ENCODE data around the gene SF3B2.
"Not testable (repeated sequence)": the region's sequence is repeated elsewhere in the genome, so short reads cannot be mapped to it uniquely, and the experiment has no call there.

The SF3B2 gene

GRCh38 chr11:66112041-66112491 lies 59.9 kb downstream of the SF3B2 start:
- DNase-seq: no peak

DNA sequence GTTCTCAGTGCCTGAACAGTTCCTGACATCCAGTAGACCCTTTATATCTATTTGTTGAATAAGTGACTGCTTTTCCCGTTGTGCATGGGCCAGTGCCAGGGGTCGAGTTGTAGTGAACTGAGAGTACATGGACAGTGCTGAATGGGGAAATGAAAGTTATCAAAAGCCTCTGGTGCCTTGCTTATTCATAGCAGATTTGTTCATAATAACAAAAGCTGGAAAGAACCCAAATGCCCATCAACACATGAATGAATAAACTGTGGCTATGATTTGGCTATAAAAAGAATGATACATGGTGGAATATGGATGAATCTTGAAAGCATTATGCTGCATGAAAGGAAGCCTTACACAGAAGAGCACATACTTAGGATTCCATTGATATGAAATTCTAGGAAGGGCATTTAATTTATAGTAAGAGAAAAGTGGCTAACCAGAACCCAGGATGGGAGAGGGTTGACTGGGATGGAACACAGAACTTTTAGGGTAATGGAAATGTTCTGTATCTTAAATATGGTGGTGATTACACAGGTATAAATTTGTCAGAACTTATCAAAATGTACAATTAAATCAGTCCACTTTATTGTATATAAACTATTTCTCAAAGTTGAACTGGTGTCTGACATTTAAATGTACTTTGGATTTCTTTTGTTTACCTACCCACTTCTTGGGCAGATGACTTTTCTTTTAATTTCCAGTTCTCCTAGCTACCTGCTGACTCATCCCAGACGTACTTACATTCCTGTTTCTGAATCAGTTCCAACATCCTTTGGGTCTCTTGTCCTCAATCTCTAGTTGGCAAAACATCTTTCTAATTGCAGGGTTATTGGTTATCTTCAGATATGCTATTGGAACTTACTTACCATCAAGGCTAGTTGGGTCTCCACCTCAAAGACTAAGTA lies 60.7 kb downstream of the SF3B2 start:
- no peak for DNase-seq

- DNase-seq: not testable (repeated sequence)
Measured at GRCh38 chr11:66114957-66115356, 62.8 kb downstream of the SF3B2 start.

- DNase-seq: no peak
Measured at GRCh38 chr11:66115638-66116301, 63.6 kb downstream of the SF3B2 start.

- no peak for DNase-seq
Measured at GRCh38 chr11:66116576-66117361, 64.6 kb downstream of the SF3B2 start.

DNA sequence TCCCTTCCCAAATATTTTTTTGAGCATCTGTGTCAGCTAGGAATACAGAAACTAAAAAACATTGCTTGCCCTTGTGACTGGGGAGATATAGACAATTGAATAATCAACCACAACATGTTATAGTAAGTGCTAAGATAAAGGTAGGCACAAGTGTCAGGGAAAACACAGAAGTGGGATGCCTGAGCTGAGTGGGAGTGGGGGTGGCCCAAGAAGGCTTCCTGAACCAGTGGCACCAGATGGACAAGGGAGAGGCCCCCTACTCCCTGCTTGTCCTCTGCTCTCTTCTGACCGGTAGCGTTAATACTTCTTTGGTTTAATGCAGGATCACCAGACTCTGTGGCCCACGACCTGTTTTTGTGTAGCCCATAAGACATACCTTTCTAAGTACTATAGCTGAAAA lies 66.7 kb downstream of the SF3B2 start:
- no peak for DNase-seq
